Posterior cingulate gyrus (tissue), 11 donors: ENCODE data around the gene IVL.

Experiments
- DNase-seq, 10 donors: peaks; one replicate each; pipeline versions ENCODE4 v3.0.0 to v3.0.0-alpha.2; 2020 to 2021; ENCODE audit warnings: mixed read lengths in 3 of 10
- intact Hi-C: fragments of 100-400 bp; cut with DNase I; formaldehyde crosslinking; loops from one replicate; pipeline ENCODE4 v1.15.1; 2023

IVL gene

GRCh38 chr1:152946248-152946647 is 37.9 kb downstream of the IVL start:
- DNase-seq, result no peak
- intact Hi-C loops, result no loop called here

GRCh38 chr1:152946651-152947256 is 38.4 kb downstream of the IVL start, which contains the start of gene SPRR5:
SPRR5 (plus strand) TSS chr1:152947206; CDS start chr1:152948555, 1,349 bp downstream.
- intact Hi-C loops, result no loop called here
- no peak for DNase-seq

GRCh38 chr1:152951711-152952110 is 43.4 kb downstream of the IVL start:
- DNase-seq, result no peak
- intact Hi-C loops, result no loop called here

DNA sequence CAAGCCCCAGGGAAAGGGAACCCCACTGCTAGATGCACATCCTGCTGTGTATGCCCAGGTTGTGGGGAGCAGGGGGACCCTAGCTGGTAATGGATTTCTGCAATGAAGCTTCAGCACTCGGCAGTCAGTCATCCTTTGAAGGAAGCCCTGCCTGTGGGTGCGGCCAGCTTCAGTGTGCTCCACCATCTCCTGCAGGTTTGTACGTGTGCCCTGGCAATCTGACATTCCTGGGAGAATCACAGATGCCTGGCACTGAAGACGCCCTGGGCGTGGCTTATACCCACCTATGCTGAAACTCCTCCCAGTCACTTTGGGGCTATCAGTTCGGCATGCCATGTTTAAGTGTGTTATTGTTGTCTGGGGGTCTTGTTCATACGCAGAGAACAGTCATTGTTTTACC is 45.4 kb downstream of the IVL start:
- DNase-seq, result peak in 1 of 10 donors; percentile 55

GRCh38 chr1:152954436-152954835 is 46.1 kb downstream of the IVL start:
- DNase-seq, result no peak
- intact Hi-C loops, result no loop called here

More for the DNA sequence above, 45.4 kb downstream of the IVL start:
- intact Hi-C loops, result no loop called here

DNA sequence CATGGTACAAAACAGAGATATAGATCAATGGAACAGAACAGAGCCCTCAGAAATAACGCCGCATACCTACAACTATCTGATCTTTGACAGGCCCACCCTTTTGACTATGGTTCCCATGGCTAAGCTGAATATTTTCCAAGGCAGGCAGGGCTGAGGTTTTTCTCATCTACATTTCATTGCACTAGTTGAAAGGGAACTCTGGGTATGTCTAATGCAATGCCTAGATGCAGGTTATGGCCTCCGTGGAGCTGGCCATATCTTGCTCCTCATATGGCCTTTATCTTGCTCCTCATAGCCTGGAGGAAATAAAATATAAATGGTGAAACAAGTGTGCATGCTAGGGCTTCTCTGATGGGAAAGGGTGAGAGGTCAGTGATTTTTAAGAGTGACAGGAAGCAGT is 49.2 kb downstream of the IVL start:
- DNase-seq, result no peak
- intact Hi-C loops, result no loop called here

DNA sequence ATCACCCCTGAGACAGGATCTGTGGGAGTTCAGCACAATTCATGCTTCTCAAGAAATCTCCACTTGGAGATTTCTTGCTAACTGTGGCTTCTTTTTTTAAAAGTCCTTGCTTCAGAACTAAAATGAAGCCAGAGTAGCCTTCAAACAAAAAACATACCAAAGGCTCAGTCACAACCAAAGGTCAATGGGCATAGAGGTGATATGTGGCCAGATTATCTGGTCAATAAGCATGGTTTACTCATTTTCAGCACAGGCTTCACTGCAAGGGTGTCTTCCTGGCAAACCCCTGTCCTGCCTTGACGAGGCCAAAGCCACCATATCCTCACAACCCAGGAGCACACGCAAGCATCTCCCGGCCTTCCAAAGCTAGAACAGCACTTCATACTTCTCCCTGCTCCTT is 50.9 kb downstream of the IVL start:
- intact Hi-C loops, result no loop called here
- no peak for DNase-seq

- DNase-seq, result peak in 1 of 10 donors; percentile 65
- intact Hi-C loops, result no loop called here
These were observed 51.6 kb downstream of the IVL start for GRCh38 chr1:152959801-152960451.

DNA sequence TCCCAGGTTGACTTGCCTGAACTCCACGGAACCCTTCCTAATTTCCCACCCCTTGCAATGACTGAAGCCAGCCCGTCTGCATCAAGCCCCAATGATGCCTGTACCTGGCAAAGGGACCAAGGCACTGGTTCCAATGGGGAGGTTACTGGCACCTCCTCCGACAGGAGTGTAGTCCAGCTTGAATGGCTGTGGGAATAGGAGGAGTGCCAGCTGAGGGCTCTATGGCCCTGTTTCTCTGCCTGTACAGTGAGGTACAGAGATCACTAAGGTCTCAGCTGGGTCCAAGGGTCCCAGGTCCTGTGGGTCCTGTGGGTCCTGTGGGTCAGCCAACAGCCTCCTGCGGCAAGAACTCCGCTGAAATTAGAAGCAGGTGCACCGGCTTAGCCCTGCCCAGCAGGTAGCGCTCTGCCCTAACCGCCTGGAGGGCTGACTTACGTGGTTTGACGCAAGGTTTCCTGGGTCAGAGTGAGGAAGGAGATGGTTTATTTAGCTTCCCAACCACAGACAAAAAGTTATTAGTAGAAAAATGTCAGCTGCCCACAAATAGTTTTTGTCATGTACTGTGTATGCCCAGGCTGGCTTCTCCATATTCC is 52.2 kb downstream of the IVL start:
- peak in 1 of 10 donors; percentile 29 for DNase-seq

More for the DNA sequence above, 52.2 kb downstream of the IVL start:
- intact Hi-C loops, result no loop called here
